Measurements from ENCODE around the gene IFNLR1.
A peak's percentile ranks its signal among the peaks of the same experiment; 100 is the strongest.

The IFNLR1 gene

DNA sequence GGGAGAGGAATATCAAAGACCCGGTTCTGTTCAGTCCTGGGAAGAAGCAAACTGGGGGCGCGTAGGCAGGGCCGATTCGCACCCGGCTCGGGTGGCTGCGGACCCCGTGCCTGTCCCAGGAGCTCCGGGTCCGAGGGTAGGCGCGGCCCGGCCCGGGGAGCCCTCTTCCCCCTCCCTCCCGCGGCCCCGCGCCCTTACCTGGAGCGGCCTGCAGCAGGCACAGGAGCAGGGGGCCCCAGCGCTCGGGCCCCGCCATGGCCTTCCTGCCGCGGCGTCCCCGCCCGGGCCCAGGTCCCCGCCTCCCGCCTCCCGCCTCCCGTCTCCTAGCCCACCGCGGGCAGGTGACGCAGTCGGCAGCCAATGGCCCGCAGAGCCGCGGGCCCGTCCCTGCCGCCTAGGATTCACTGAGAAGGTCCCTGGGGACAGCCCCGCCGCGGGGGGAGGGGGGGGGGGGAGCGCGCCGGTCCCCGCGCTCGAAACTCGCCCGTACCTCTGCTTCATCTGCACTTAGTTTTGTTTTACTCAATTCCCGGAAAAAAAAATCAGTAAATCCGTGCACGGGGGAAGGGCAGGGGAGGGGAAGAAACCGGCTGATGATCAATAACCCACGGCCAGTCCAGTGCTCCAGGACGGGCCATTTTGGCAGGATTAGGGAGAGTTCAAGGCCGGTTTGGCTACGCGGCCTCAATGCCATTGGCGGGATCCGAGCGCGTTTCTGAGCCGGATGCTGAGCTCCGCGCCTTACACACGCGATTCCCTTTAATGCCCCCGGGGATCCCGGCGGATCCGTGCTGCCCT, at the start of gene IFNLR1:
Gene IFNLR1, minus strand, starts transcription at position 297 of the 798 bp plus-strand sequence. Its CDS starts 41 bp downstream, at position 256.
- TF ChIP-seq, protein P1, sequence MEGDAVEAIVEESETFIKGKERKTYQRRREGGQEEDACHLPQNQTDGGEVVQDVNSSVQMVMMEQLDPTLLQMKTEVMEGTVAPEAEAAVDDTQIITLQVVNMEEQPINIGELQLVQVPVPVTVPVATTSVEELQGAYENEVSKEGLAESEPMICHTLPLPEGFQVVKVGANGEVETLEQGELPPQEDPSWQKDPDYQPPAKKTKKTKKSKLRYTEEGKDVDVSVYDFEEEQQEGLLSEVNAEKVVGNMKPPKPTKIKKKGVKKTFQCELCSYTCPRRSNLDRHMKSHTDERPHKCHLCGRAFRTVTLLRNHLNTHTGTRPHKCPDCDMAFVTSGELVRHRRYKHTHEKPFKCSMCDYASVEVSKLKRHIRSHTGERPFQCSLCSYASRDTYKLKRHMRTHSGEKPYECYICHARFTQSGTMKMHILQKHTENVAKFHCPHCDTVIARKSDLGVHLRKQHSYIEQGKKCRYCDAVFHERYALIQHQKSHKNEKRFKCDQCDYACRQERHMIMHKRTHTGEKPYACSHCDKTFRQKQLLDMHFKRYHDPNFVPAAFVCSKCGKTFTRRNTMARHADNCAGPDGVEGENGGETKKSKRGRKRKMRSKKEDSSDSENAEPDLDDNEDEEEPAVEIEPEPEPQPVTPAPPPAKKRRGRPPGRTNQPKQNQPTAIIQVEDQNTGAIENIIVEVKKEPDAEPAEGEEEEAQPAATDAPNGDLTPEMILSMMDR (conservative IDR thresholded peaks at IDR 0.05), result no peak
- peak within 1 kb of the TSS; percentile 77 for H3K27ac ChIP-seq

DNA sequence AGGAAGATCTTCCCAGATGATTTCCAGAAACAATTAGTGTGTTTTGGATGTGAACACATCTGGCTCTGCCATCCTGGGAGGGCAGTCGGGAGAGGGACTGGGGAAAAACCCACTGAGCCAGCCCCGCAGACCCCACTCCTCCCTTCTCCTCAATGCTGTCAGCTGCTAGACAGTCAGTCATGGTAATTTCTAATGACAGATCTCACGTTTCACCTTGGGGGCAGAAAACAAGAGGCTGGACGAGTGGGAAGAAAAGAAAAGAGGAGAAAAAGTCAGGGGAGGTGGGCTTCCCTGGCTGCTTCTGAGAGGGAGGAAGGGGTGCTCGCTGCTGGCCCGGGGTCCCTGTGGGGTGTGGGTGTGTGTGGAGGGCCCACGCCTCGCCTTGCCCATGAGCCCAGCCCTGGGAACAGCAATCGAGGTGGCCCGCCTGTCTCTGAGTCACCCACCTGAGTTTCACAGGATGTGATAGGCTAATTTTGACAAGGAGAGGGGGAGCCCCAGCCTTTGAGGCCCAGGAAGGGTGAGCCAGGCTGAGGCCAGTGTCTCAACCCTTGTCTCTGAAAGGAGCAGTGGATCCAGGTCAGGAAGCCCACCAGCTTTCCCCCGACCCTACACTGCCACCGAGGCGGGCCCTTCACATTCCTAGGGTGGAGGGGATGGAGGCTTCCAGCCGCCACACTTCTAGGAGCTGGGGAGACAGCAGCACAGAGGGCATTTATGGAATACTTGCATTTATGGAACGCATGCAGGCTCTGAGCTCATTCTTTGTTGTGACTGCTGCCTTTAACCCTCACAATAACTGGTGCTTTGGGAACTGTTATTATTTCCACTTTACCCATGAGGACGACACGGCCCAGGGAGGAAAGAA, 49.1 kb upstream of the IFNLR1 start:
- no peak overlapping the region for H3K27ac ChIP-seq
- TF ChIP-seq, protein P1 (conservative IDR thresholded peaks at IDR 0.05), result no peak

DNA sequence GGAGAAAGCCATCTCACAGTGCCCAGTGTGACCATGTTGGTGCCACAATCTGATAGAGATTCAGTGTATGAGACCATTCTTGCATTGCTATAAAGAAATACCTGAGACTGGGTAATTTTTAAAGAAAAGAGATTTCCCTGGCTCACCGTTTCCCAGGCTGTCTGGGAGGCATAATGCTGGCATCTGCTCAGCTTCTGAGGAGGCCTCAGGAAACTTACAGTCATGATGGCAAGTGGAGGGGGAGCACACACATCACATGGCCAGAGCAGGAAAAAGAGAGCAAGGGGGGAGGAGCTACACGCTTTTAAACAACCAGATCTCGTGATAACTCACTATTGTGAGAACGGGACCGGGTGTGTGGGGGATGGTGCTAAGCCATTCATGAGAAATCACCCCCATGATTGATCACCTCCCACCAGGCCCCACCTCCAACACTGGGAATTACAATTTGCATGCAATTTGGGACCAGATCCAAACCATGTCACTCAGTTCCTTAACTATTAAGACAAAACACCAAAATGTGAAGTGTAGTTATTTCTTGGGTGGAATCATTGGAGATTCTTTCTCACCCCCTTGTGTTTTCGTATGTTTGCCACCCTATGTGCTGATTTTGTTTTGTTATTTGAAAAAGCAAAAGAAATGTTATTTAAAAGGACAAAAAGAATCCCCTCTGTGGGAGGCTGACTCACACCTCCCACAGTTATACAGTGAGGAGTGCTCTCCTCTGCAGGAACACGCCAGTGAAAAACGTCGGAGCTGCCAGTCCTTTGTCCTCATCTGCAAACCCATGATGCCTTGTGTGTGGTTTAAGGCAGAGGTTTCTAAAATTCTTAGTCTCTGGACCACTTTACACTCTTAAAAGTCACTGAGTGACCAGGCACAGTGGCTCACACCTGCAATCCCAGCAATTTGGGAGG, 46.9 kb upstream of the IFNLR1 start:
- no peak overlapping the region for H3K27ac ChIP-seq
- TF ChIP-seq, protein P1 (conservative IDR thresholded peaks at IDR 0.05), result no peak

DNA sequence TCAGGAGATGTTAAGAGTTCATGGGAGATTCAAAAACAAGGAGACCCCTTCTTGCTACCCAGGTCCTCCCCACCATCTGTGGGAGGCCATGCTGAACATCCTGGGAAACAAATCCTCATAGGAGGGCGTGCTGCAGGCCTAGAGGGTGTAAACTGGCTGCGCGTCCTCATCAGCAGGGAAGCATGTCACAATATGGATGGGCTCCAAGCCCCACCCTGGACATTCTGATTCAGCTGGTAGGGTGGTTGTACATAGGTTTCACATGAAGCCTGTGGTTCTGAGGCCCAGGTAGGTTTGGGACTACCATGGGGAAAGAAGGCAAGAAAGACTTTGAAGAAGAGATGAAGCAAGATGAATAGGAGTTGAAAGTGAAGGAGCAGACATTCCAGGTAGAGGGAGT, 44.6 kb upstream of the IFNLR1 start:
- no peak overlapping the region for H3K27ac ChIP-seq
- TF ChIP-seq, protein P1 (conservative IDR thresholded peaks at IDR 0.05), result no peak

DNA sequence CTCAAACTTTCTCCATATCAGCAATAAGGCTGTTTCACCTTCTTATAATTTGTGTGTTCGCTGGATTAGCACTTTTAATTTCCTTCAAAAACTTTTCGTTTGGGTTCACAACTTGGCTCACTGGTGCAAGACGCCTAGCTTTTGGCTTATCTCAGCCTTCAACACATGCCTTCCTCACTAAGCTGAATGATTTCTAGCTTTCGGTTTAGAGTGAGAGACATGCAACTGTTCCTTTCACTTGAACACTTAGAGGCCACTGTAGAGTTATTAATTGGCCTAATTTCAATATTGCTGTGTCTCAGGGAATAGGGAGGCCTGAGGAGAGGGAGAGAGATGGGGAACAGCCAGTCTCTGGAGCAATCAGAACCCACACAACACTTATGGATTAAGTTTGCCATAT, 41.2 kb upstream of the IFNLR1 start:
- TF ChIP-seq, protein P1 (conservative IDR thresholded peaks at IDR 0.05), result no peak
- H3K27ac ChIP-seq, result no peak overlapping the region

DNA sequence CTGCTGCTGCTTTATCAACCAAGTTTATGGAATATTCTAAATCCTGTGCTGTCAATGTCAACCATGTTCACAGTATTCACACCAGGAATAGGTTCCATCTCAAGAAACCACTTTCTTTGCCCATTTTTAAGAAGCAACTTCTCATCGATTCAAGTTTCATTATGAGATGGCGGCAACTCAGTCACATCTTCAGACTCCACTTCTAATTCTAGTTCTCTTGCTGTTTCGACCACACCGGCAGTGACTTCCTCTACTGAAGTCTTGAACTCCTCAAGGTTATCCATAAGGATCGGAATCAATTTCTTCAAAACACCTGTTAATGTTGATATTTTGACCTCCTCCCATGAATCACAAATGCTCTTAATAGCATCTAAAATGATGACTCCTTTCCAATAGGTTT, 39.7 kb upstream of the IFNLR1 start:
- TF ChIP-seq, protein P1 (conservative IDR thresholded peaks at IDR 0.05), result no peak

More for the DNA sequence above, 39.7 kb upstream of the IFNLR1 start:
- H3K27ac ChIP-seq, result no peak overlapping the region

Data from VCaP (cell line).